ENCODE data around the gene OGFRL1.

OGFRL1 gene

DNA sequence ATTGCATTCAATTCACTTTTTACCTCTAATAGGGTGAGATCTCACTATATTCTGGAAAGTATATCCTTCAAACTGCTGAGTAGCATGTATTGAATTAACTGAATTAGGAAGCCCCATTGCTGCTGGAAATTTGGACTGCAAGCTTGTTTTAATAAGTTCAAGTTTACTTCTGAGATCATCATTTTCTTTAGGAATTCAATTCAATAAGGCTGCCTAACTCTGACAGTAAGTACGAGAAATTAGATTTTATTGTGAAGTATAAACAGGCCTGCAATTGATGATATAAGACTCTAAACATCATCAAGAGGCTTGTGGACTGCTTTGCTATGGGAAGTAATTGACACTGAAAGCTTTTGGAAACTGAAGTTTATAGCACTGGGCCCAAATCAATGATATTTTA, 44.4 kb downstream of the OGFRL1 start:
- in situ Hi-C loops (cut with MboI; ENCODE audit: low sequenced_read_pairs): no loop called here

DNA sequence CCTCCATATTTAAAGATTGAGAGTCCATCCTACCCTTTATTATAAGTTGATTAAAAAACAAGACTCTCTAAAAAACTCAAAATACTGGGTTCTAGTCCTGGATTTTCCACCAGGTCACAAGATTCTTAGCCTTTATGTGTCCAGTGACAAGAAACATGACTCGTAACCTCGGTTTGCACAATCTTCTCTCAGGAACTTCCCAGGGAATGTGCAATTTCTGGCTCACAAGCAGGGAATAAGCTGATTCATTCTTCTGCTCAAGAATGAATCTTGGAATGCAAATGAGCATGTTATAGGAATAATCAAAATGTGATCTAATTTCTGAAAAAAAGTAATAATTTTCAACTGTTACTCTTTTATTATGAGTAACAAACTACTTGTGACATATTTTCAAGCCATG, 45.1 kb downstream of the OGFRL1 start:
- in situ Hi-C loops (cut with MboI; ENCODE audit: low sequenced_read_pairs): no loop called here

DNA sequence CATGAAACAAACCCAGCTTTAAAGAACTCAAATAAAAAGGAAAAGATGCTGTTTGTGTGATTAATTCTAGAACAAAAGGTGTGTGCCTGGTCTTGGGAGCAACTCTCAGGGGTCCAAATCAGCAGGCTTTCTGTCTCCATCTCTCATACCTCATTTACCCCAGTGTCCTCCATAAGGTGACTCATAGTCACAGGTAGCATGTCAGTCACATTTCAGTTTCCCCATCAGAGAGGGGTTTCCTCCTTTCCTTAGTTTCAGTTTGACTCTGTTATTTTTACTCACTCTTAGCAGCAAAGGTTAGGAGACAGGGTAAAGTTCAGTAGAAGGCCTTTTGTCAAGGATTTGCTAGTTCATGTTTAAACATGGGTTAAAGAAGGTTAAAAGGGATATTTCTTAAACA, 46.2 kb downstream of the OGFRL1 start:
- in situ Hi-C loops (cut with MboI; ENCODE audit: low sequenced_read_pairs): no loop called here

DNA sequence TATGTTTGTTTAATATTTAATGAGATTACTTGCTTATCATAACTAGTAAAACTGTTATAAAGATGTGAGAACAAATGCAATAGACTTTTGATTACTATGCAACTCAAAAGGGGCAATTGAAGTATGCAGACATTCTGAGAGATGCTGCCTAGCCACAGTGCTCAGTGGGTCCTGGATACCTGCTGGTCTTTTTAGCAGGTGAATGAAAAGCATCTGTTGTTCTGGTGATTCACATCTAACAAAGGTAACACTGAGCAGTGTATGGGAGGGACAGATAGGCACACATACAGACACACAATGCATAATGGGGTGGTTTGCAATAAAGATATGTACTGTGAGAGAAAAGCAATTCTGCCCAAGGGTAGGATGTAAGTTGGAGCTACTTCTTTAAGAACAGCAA, 46.9 kb downstream of the OGFRL1 start:
- in situ Hi-C loops (cut with MboI; ENCODE audit: low sequenced_read_pairs): no loop called here

DNA sequence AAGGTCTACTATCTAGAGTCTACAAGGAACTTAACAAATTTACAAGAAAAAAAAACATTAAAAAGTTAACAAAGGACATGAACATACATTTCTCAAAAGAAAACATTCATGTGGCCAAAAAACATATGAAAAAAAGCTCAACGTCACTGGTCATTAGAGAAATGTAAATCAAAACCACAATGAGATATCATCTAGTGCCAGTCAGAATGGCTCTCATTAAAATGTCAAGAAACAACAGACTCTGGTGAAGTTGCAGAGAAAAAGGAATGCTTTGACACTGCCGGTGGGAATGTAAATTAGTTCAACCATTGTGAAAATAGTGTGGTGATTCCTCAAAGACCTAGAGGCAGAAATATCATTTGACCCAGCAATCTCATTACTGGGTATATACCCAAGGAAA, 48.3 kb downstream of the OGFRL1 start:
- in situ Hi-C loops (cut with MboI; ENCODE audit: low sequenced_read_pairs): no loop called here

GRCh38 chr6:71338540-71339316, 50.1 kb downstream of the OGFRL1 start:
- in situ Hi-C loops (cut with MboI; ENCODE audit: low sequenced_read_pairs): no loop called here

DNA sequence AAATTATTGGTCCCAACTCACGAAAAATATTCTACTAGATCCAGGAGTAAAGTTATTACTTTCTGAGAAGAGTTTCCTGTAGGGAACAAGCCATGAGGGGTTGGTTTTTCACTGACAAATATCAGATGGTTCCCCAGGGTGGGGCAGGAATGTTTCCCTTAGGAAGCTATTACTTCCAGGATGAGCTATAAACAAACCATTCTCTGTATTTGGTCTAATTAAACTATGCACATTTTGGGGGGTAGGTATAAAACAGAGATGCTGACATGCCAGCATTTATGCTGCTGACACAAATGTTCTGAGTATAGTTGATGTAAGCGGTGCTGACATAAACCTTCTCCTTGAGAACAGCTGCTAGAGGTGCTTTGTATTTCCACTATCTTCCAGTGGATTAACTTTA, 54.2 kb downstream of the OGFRL1 start:
- in situ Hi-C loops (cut with MboI; ENCODE audit: low sequenced_read_pairs): no loop called here

- in situ Hi-C loops (cut with MboI; ENCODE audit: low sequenced_read_pairs): no loop called here
Observed at GRCh38 chr6:71345476-71346333, 57.1 kb downstream of the OGFRL1 start.

DNA sequence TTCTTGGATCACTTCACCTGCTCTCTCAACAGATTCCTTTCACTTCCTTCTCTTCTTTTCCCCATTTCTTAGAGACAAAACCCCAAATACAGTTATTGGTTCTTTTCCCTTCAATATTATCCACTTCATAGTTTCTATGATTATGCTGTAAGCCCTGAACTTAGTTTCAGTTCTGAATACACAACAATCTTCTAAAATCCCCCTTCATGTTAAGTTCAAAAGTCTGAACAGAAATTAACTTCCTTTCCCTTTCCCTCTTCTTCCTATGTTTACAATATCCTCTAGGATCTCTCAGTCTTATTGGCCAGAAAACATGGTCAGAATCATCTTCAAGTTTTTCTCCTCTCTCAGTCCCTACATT, 57.7 kb downstream of the OGFRL1 start:
- in situ Hi-C loops (cut with MboI; ENCODE audit: low sequenced_read_pairs): no loop called here

- in situ Hi-C loops (cut with MboI; ENCODE audit: low sequenced_read_pairs): no loop called here
Observed at GRCh38 chr6:71347119-71347518, 58.5 kb downstream of the OGFRL1 start.

DNA sequence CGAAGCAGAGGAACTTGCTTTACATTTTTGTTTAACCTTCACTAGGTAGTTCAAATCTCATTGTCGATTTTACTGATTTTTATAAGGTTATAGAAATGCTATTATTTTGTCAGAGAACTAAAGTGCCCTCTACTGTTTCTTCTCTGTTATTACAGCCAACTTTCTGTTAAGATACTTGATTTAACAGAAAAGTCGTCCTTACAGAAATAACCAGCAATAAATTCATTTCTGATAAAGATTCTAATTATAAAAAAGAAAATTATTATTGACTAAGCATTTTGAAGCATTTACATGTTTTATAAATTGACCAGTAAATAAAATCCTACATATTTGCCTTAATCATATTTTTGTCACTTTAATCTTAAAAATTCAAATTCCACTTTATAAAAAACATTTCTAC, 60.8 kb downstream of the OGFRL1 start:
- in situ Hi-C loops (cut with MboI; ENCODE audit: low sequenced_read_pairs): no loop called here

DNA sequence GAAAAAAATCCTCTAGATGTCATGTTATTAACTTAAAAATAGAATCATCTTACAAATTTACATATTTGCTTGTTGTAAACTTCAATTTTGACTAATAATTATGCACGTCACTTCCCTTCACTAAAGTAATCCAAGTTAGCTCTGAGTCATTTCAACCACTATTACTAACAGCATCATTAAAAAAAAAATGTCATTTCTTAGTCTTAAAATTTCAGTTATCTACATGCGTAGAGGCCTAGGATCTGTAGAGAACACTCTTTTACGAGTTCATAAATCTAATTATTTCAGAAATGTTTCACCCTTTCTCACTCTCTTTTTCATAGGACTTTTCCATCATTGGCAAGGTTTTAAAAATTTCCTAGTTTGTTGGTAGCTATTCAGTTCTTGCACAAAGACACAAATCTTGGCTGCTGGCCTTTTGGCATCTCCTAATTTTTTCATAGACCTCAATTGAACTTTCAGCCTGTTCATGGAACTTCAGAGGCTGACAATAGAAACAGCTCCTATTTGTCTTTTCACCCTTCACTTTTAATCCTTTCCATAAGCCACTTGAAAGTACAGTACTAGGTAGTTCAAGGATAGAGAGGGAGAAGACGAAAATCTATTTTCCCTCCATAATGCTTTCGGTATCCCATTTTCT, 61.5 kb downstream of the OGFRL1 start:
- in situ Hi-C loops (cut with MboI; ENCODE audit: low sequenced_read_pairs): no loop called here

GRCh38 chr6:71351190-71351589, 62.6 kb downstream of the OGFRL1 start:
- in situ Hi-C loops (cut with MboI; ENCODE audit: low sequenced_read_pairs): no loop called here

Data from HL-60/S4 treated with retinoic acid at 250 ng/mL for 4 days and 3 days (cell line).